K562 (cell line): ENCODE results near the gene NDUFB10. TPM values are rescaled to one million over a fixed set of nuclear protein-coding genes. Genes with fewer than 3 reads are reported as not detected.

Experiments used
- CBX5 ChIP-seq: IDR thresholded peaks from 2 replicates; pipeline ENCODE4 v1.6.1; 2014; ENCODE audit warnings: low read depth, borderline replicate concordance
- CC2D1A ChIP-seq: fragments of 450-650 bp; IDR thresholded peaks from 2 replicates; pipeline ENCODE4 v1.6.1; 2017; ENCODE audit warnings: mild to moderate bottlenecking
- GABPB2 ChIP-seq: fragments of 250-450 bp; sonication (Bioruptor Pico); conservative IDR thresholded peaks from 2 replicates; pipeline ENCODE4 v1.5.1; 2021; ENCODE audit warnings: mild to moderate bottlenecking
- MGA ChIP-seq: fragments of 450-650 bp; IDR thresholded peaks from 2 replicates; pipeline ENCODE4 v1.6.1; 2016; ENCODE audit warnings: mild to moderate bottlenecking, moderate library complexity
- SIRT6 ChIP-seq: IDR thresholded peaks from one replicate; pipeline ENCODE4 v1.6.1; 2012; ENCODE audit warnings: low read depth, mild to moderate bottlenecking, control low read depth, inconsistent platforms, low read length, moderate library complexity
- TBP ChIP-seq: optimal IDR thresholded peaks from 2 replicates; pipeline ENCODE3; 2011; ENCODE audit warnings: low read depth, low read length, improper control_type of control experiment
- XRCC4 ChIP-seq: IDR thresholded peaks from one replicate; pipeline ENCODE4 v1.6.1; 2011; ENCODE audit not compliant: insufficient read depth, insufficient read length; ENCODE audit errors: extremely low read depth
- ZBED1 ChIP-seq: IDR thresholded peaks from 2 replicates; pipeline ENCODE4 v1.6.1; 2014
- polyA plus RNA-seq, 8 experiments: library from polyadenylated mRNA; depleted of rRNA in 4 of 8; stranded (reverse) in 5 of 8; unstranded in 3 of 8; fragments of >200 nt; fragmentation: Nextera tagmentation in 2 of 8; fragmentation: Illumina TruSeq in 1 of 8; extraction: Ambion mirVana in 2 of 8; extraction: Trizol in 1 of 8; gene quantifications; 2 replicates each; pipeline versions ENCODE4 v1.2.1 to v1.2.3, GENCODE V29; 2011 to 2014; ENCODE audit warnings: inconsistent platforms in 1 of 8, missing spikeins in 1 of 8
- total RNA-seq, 7 experiments: library from RNA; depleted of rRNA in 6 of 7; stranded (reverse); fragments of >200 nt in 6 of 7; fragmentation: Illumina TruSeq in 2 of 7; extraction: Trizol in 2 of 7; gene quantifications; 2 replicates each; pipeline versions ENCODE4 v1.2.1 to v1.2.3, GENCODE V29; 2011 to 2021; ENCODE audit warnings: low replicate concordance in 1 of 7
- TF ChIP-seq, protein P1 (sequence below): fragments of 150-350 bp; IDR thresholded peaks from 2 replicates; pipeline ENCODE4 v1.6.1; 2014; ENCODE audit warnings: low read depth, mild to moderate bottlenecking, low read length, borderline replicate concordance
- TF ChIP-seq, protein P2 (sequence below), 2 experiments: IDR thresholded peaks in 1 of 2; conservative IDR thresholded peaks in 1 of 2; 2 replicates each; pipeline ENCODE4 v1.6.1; 2016; ENCODE audit warnings: low read depth in 2 of 2, mild to moderate bottlenecking in 1 of 2, missing compliant biosample characterization in 1 of 2, missing genetic modification characterization in 1 of 2, moderate library complexity in 1 of 2

The NDUFB10 gene
- total and polyA plus RNA-seq, 9 of the 15 experiments (the other 6 are each of a cell fraction or from before 2014, with no cell fraction given): 69.3 to 527 (median 161) TPM

GRCh38 chr16:1992704-1993317, 33.5 kb downstream of the NDUFB10 start (continued):
- no peak for TF ChIP-seq MGA
- TF ChIP-seq, protein P1, sequence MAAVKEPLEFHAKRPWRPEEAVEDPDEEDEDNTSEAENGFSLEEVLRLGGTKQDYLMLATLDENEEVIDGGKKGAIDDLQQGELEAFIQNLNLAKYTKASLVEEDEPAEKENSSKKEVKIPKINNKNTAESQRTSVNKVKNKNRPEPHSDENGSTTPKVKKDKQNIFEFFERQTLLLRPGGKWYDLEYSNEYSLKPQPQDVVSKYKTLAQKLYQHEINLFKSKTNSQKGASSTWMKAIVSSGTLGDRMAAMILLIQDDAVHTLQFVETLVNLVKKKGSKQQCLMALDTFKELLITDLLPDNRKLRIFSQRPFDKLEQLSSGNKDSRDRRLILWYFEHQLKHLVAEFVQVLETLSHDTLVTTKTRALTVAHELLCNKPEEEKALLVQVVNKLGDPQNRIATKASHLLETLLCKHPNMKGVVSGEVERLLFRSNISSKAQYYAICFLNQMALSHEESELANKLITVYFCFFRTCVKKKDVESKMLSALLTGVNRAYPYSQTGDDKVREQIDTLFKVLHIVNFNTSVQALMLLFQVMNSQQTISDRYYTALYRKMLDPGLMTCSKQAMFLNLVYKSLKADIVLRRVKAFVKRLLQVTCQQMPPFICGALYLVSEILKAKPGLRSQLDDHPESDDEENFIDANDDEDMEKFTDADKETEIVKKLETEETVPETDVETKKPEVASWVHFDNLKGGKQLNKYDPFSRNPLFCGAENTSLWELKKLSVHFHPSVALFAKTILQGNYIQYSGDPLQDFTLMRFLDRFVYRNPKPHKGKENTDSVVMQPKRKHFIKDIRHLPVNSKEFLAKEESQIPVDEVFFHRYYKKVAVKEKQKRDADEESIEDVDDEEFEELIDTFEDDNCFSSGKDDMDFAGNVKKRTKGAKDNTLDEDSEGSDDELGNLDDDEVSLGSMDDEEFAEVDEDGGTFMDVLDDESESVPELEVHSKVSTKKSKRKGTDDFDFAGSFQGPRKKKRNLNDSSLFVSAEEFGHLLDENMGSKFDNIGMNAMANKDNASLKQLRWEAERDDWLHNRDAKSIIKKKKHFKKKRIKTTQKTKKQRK: no peak
- no peak for TF ChIP-seq SIRT6
- no peak for TF ChIP-seq XRCC4
- TF ChIP-seq ZBED1: no peak
- TF ChIP-seq CBX5: no peak
- TF ChIP-seq TBP: peak; percentile 0
- no peak for TF ChIP-seq CC2D1A
- TF ChIP-seq, protein P2, sequence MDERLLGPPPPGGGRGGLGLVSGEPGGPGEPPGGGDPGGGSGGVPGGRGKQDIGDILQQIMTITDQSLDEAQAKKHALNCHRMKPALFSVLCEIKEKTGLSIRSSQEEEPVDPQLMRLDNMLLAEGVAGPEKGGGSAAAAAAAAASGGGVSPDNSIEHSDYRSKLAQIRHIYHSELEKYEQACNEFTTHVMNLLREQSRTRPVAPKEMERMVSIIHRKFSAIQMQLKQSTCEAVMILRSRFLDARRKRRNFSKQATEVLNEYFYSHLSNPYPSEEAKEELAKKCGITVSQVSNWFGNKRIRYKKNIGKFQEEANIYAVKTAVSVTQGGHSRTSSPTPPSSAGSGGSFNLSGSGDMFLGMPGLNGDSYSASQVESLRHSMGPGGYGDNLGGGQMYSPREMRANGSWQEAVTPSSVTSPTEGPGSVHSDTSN (CRISPR knock-in tag; IDR thresholded peaks at IDR 0.05; ENCODE audit: low read depth): no peak
- TF ChIP-seq, protein P2 (tag; conservative IDR thresholded peaks at IDR 0.05; ENCODE audit: low read depth): no peak
- no peak for TF ChIP-seq GABPB2 (CRISPR knock-in tag)
